GM19099 (cell line): ENCODE data around the gene UBE3B.

Experiments
- POLR2A ChIP-seq: IDR thresholded peaks from 3 replicates; pipeline ENCODE4 v1.6.1; 2011; ENCODE audit warnings: low read depth; ENCODE audit not compliant: insufficient read length; ENCODE audit errors: extremely low read depth

Gene UBE3B

GRCh38 chr12:109571773-109572505 lies 94.5 kb downstream of the UBE3B start:
- no peak for TF ChIP-seq POLR2A

- no peak for TF ChIP-seq POLR2A
Observed at GRCh38 chr12:109572506-109572845, 95.0 kb downstream of the UBE3B start.

GRCh38 chr12:109573029-109573913 lies 95.8 kb downstream of the UBE3B start, which contains the start of the genes MMAB and MVK:
MMAB (minus strand) TSS chr12:109573504; CDS start chr12:109573480, 24 bp downstream.
MVK (plus strand) TSS chr12:109573794; CDS start chr12:109574823, 1,029 bp downstream.
- peak; percentile 85 for TF ChIP-seq POLR2A

GRCh38 chr12:109573914-109574244 lies 96.4 kb downstream of the UBE3B start:
- no peak for TF ChIP-seq POLR2A

GRCh38 chr12:109575683-109576082 lies 98.2 kb downstream of the UBE3B start:
- TF ChIP-seq POLR2A: no peak

GRCh38 chr12:109577311-109577710 lies 99.9 kb downstream of the UBE3B start:
- TF ChIP-seq POLR2A: no peak

DNA sequence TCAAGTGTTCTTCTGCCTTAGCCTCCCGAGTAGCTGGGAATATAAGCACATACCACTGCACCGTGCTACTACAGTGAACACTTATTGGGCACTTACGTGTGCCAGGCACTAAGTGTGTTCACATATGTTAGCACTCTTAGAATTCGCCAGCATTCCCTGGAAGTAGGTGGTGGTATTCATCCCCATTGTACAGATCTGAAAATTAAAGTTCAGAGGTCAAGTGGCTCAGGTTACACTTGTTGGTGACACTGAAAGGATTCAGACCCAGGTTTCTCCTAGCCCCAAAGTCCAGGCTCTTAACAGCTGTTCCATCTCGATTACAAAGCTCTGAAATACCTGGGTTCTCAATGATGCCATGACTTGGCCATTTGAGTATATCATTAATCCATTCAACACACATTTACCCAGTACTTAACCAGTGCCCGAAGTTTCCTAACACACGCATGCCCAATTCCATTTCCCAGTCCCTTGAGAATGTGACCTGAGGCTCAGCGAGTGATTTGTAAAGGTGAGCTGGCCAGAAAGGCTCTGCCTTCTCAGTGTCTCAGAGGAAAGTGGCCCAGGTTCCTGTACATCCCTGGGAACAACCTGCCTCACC lies 101.0 kb downstream of the UBE3B start:
- TF ChIP-seq POLR2A: no peak

GRCh38 chr12:109579639-109580038 lies 102.2 kb downstream of the UBE3B start:
- no peak for TF ChIP-seq POLR2A

DNA sequence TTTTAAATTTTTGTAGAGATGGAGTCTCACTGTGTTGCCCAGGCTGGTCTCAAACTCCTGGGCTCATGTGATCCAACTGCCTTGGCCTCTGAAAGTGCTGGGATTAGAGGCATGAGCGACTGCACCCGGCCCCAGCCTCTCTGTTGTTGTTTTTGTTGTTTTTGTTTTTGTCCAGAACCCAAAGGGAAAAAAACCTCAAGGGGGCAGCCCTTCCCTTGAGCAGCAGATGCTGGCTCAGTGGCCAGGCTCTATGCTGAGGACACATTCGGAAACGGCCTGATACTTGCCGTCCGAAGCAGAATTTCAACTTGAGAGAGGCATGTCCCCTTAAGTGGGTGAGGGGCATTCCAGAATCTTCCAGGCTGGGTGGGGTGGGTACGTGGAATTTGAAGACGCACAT lies 102.8 kb downstream of the UBE3B start:
- TF ChIP-seq POLR2A: no peak

DNA sequence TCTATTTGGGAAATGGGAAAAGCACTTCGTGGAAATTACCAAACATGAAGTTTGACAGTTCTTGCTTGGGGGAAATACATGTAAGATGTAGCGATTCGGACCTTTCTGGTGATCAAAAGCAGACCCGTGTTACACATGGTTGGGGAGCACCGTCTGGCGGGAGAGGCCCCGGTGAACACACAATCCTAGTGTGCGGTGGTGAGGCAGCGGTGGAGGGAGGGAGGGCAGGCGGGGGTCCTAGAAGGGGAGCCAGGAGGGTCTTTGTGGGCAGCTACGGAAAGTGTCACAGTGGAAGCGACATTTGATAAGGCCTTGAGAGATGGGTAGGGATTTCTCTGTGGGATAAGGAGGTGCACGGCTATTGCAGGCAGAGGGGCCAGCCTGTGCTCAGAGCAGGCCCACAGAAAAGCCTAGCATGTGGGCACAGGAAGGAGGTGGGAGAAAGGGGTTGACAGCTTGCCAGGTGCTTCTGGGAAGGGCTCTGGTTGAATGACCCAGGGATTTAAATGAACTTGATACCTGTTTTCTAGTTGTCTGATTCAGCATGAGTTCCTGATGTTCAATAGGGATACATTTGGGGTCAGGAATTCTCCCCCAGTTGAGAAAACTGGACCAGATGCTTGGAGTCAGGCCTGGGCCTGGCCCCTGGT lies 103.4 kb downstream of the UBE3B start:
- no peak for TF ChIP-seq POLR2A

DNA sequence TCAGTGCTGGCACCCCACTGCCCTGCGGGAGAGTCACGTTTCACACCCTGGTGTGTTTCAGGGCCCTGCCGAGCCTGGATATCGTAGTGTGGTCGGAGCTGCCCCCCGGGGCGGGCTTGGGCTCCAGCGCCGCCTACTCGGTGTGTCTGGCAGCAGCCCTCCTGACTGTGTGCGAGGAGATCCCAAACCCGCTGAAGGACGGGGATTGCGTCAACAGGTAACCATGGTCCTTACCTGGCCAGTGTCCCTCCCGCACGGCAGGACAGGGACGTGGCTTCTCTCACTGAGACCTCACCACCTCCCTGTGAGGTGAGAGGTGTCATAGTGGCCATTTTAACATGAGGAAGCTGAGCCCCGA lies 103.9 kb downstream of the UBE3B start:
- TF ChIP-seq POLR2A: no peak

GRCh38 chr12:109581856-109582255 lies 104.4 kb downstream of the UBE3B start:
- no peak for TF ChIP-seq POLR2A

DNA sequence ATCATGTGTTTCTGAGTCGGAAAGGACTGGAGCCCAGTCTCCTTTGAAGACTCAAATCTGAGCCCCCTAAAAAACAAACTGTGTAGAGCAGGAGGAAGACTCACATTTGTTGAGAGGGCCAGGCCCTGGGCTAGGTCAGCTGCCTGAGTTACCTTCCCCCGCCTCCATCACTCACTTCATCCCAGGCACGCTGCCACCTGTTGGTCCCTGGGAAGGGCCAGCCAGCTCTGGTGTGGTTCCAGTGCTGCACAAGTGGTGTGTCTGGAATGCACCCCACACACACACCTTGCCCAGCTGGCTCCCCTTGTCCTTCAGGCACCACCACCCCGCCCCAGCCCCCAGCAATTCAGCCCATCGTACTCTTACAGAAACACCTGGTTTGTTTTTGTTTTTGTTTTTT lies 105.2 kb downstream of the UBE3B start:
- TF ChIP-seq POLR2A: no peak

DNA sequence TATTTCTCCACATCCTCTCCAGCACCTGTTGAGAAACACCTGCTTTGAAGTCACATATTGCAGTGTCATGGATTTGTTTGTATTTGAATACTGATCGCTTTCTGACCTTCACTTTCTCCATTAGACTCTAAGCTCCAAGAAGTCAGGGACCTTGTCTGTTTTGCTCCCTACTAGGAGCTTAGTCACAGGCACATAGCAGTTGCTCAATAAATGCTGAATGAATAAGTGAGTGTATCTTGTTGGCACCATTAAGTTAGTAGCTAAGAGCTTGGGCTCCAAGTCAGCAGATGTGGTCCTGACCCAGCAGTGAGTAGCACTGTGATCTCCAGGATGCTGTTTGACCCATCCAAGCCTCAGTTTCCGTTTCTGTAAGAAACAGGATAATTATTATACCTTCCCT lies 106.3 kb downstream of the UBE3B start:
- TF ChIP-seq POLR2A: no peak
